Activated T-cell treated with anti-CD3 and anti-CD28 coated beads, Interleukin-2, amount 50 U/mL, for 1 hour (primary cell): Measurements from ENCODE around the gene TCOF1.
"Not testable (repeated sequence)": the region's sequence is repeated elsewhere in the genome, so short reads cannot be mapped to it uniquely, and the experiment has no call there.

Experiments used
- DNase-seq: peaks from one replicate; pipeline ENCODE4 v3.0.0-alpha.2; 2020

Gene TCOF1

DNA sequence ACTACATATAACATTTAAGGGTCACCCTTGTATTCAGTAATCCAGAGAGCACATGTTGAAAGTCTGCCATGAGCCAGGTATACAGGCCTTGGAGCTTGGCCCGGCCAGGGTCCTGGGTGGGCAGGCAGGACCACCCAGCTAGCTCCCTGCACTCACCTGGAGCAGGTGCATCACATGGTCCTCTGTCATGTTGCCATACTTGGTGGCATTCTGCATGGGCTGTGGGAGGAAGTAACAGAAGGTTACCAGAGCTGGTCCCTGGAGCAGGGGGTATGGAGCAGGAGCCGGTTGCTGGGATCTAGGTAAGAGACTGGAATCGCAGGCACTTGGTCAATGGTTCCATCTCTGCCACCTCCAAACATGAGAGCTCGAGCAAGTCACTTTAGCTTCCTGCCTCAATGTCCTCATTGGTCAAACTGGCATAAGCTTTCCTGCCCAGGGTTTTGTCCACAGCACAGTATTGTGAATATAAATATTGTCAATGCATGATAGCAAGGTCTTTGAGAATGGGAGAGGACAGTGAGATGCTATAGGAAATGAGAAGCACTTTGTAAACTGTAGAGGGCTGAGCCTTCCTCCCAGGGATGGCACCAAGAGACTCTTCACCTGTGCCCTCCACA is 48.7 kb downstream of the TCOF1 start:
- no peak for DNase-seq

- no peak for DNase-seq
These were observed 49.2 kb downstream of the TCOF1 start for GRCh38 chr5:150406723-150407095.

DNA sequence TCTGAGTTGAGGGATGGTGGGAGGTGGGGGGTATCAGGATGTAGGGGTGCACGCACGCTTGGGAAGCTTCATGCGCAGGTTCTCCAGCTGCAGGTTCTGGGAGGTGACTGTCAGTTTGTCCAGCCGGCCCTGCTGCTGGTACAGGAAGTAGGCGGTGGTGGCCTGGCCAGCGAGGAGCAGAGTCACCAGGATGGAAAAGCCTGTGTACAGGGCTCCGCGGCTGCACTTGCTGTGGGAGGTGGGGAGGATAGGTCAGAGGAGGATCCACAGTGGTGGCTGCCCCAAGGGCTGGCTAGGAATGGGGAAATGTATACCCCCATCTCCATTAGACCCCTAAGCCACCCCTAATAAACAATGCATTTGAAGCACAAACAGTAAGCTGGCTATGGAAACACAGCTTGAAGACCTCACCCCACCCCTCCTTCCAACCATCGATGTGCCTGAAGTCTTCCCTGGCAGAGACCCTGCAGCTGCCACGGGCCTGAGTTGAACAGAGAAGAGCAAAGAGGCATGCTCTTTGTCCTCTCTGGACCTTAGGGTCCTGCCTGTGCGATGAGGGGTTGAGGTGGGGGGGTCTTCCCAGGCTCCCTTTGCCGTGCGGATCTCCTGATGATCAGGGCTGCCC is 49.7 kb downstream of the TCOF1 start:
- no peak for DNase-seq

GRCh38 chr5:150408231-150408943 is 50.9 kb downstream of the TCOF1 start:
- DNase-seq = no peak

GRCh38 chr5:150409638-150410523 is 52.4 kb downstream of the TCOF1 start:
- DNase-seq = peak; percentile 39

DNA sequence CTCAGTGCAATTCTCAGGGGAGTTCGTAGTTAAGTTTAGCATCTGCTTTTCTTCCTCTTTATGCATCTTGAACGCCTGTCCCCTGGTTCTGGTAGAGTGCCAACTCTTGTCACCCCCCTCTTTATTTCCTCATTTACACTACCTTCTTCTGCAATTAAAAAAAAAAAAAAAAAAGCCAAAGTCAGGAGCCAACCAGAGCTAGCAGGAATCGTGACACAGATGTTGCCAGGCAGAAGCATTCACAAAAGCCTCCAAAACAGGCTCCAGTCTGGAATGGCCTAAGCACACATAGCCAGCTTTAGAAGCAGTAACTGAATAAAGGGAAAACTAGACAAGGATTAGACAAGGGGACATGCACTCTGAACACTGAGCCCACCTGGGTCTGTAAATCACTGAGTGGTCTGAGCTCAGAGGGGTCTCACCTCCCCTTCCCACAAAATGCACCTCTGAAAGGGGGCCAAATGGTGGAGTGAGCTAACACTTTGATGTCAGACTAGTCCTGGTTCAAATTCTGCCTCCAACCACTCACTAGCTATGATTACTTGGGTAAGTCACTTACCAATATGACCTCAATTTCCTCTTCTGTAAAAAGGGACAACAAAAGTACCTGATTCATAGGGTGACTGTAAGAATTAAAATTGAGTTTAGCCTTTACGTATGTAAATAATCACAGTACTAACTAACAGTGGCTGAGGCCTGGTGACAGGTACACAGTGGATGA is 53.2 kb downstream of the TCOF1 start:
- DNase-seq = peak; percentile 42

GRCh38 chr5:150411245-150411979 is 53.9 kb downstream of the TCOF1 start:
- DNase-seq = peak; percentile 67

DNA sequence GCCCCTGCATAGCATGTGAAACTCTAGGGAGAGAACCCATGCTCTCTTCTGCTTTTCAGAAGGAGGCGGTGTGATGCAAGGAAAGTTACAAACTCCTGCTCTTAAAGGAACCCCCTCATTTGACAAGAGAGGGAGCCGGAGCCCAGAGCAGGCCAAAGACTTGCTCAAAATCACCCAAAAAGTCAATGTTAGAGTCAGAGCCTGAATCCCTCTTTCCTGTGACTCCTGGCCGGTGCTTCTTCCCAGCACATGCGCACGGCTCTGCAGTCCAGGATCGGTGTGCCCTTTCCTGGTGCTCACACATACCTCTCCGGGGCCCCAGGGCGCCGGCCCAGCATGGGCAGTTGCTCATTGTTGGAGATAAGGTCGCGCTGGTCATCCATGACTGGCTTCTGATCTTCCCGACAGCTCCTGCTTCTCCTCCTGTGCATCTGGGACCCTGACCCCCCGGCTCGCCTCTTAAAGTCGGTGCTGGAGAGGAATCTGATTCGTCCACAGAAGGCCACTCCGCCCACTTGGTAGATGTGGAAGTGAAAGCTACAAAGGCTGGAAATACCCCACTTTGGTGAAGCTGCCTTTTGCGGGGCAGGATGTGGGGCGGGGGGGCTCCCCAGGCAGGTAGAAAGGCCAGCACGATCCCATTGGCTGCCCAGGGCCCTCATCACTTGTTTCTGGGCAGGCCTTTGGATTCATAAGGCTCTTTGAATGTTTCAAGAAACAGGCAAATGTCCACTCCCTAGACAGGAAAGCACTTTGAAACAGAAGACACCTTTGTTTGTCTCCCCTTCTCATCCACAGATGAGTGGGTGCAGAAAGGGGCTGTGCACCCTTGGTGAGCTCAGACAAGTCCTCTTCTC is 55.0 kb downstream of the TCOF1 start, which contains the start of gene CD74:
Gene CD74 (minus strand): TSS at position 592 of the 857 bp plus-strand sequence. CDS start 161 bp downstream, at position 431.
- peak; percentile 88 for DNase-seq

GRCh38 chr5:150413176-150413901 is 55.8 kb downstream of the TCOF1 start:
- no peak for DNase-seq

DNA sequence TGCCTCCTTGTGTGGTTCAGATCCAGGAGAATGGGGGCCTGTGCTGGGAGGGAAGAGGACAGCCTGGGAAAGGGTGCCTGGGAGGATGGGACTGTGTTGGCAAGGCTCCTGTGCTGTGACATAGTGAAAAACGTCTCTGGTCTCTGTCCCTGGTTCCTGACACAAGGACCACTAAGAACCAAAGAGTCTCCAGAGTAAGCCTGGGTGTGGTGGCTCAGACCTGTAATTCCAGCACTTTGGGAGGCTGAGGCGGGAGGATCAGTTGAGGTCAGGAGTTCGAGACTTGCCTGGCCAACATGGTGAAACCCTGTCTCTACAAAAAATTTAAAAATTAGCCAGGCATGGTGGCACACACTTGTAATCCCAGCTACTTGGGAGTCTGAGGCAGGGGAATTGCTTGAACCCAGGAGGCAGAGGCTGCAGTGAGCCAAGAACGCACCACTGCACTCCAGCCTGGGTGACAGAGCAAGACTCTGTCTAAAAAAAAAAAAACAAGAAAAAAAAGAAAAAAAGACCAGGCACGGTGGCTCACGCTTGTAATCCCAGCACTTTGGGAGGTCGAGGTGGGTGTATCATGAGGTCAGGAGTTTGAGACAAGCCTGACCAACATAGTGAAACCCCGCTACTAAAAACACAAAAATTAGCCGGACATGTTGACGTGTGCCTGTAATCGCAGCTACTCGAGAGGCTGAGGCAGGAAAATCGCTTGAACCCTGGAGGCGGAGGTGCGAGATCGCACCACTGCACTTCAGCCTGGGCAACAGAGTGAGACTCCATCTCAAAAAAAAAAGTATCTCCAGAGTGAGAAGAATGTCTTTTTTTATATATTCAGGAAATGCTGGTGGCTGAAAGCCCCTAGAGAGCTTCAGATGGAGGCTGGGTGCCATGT is 56.6 kb downstream of the TCOF1 start:
- not testable (repeated sequence) for DNase-seq

DNA sequence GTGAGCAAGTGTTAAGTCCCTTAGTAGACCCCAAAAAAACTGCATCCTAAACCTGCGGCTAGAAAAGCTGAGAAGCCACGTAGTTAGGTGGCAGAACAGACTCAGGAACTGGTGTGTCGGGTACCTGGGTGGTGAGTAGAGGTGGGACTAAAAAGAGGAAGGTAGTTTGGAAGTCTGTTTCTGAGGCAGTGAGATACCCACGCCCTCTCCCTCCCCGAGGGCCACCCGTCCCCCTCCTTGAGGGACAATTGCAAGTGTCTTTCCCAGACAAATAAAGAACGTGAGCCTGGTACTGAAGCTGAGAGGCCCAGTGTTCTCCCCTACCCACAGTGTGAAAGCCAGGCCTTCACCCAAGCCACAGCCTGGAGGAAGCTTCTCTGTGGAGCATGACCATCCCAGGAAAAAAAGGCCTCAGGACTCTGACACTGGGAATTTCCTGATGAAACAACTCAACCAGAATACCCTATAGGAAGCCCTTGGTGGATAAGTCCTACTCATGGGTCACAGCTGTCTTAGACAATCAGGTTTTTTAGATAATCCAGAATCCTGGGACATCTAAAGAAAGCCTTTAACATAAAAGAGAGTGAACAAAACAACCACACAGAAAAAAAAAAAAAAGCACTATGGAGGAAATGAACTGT is 62.3 kb downstream of the TCOF1 start:
- DNase-seq = no peak

DNA sequence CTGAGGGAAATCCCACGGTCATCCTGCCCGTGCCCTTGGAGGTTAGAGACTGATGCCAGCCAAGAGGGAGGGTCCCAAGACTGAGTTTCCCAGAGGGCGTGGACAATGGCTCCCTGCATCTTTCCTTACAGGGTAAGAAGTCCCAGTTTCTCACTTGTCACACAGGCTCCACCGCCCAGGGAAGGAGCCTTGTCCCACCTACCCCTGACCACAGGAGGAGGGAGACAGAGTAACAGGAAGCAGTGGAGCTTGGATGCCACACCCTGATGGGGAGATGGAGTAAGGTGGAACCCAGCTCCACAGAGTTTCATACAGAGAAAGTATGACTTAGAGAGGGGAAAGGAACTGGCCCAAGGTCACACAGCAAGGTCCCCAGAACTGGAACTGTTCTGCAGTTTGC is 64.6 kb downstream of the TCOF1 start:
- no peak for DNase-seq

- DNase-seq = no peak
These were observed 65.3 kb downstream of the TCOF1 start for GRCh38 chr5:150422758-150423157.

- not testable (repeated sequence) for DNase-seq
These were observed 68.7 kb downstream of the TCOF1 start for GRCh38 chr5:150426165-150426564.

DNA sequence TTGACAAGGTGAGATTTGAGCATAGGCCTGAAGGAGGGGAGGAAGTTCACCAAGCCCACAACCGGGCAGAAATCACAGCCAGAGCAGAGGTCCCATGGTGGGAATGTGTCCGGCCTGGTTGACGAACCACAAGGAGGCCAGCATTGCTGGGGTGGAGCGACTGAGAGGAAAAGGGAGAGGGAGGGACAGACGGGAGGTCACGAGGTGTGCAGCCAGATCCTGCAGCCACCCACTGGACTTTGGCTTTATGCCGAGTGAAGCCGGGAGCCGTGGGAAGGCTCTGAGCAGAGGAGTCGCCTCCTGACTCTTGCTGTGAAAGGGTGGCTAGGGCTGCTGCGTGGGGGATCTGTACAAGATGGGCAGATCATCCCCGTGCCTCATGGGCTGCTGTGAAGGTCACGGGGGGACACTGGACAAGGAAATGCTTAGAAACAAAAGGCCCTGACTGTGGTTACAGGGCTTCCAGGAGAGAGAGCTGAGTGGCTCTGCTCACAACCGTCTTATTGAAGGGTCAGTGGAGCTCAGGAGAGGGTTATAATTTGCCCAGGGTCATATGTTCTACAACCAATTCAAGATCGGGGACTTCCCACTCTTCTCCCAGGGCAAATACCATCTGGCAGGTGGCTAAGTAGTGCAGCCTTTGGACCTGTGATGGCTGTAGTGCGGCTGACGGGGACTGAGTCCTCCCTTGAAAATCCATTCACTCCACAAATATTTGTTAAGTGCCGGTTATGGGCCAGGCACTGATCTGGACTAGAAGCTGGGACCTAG is 70.8 kb downstream of the TCOF1 start:
- DNase-seq = no peak

- DNase-seq = no peak
These were observed 71.5 kb downstream of the TCOF1 start for GRCh38 chr5:150428978-150429377.

GRCh38 chr5:150429410-150429873 is 71.9 kb downstream of the TCOF1 start:
- no peak for DNase-seq
